HepG2 (cell line): ENCODE results near the gene CYP2W1. TPM values are rescaled to one million over a fixed set of nuclear protein-coding genes. Genes with fewer than 3 reads are reported as not detected.
A peak's percentile ranks its signal among the peaks of the same experiment; 100 is the strongest.

ENCODE experiments used
- ATF1 ChIP-seq: IDR thresholded peaks from 2 replicates; pipeline ENCODE4 v1.6.1; 2016; ENCODE audit warnings: mild to moderate bottlenecking, control low read depth
- BRD4 ChIP-seq: sonication (generic); formaldehyde crosslinking; IDR thresholded peaks from 2 replicates; pipeline ENCODE4 v1.4.0; 2020; ENCODE audit warnings: missing genetic modification reagents
- CREB1 ChIP-seq, 2 experiments: fragments of 450-650 bp in 1 of 2; IDR thresholded peaks; 2 replicates each; pipeline ENCODE4 v1.6.1; 2016 to 2017; ENCODE audit warnings: control low read depth in 1 of 2, mild to moderate bottlenecking in 1 of 2, missing compliant biosample characterization in 1 of 2, missing genetic modification characterization in 1 of 2
- FOSL2 ChIP-seq: sonication (generic); formaldehyde crosslinking; IDR thresholded peaks from 2 replicates; pipeline ENCODE4 v1.4.0; 2020; ENCODE audit warnings: missing genetic modification reagents
- FOXA1 ChIP-seq, 2 experiments: fragments of 450-650 bp in 1 of 2; sonication (generic) in 1 of 2; formaldehyde crosslinking in 1 of 2; IDR thresholded peaks; 2 replicates each; pipeline versions ENCODE4 v1.4.0 to v1.6.1; 2016 to 2020; ENCODE audit warnings: missing genetic modification reagents in 1 of 2
- GPN1 ChIP-seq: sonication (generic); formaldehyde crosslinking; IDR thresholded peaks from 2 replicates; pipeline ENCODE4 v1.5.1; 2020; ENCODE audit warnings: missing genetic modification reagents, borderline replicate concordance
- HNRNPK ChIP-seq: fragments of 200-400 bp; formaldehyde crosslinking; IDR thresholded peaks from 2 replicates; pipeline ENCODE4 v1.6.1; 2018; ENCODE audit warnings: low read length, low read depth, moderate library complexity, mild to moderate bottlenecking; ENCODE audit not compliant: poor library complexity, severe bottlenecking
- MAZ ChIP-seq, 2 experiments: sonication (generic) in 1 of 2; formaldehyde crosslinking in 1 of 2; IDR thresholded peaks; 2 replicates each; pipeline versions ENCODE4 v1.5.0 to v1.6.1; 2012 to 2020; ENCODE audit warnings: low read depth in 2 of 2, mild to moderate bottlenecking in 2 of 2, borderline replicate concordance in 1 of 2, improper control_type of control experiment in 1 of 2, low read length in 1 of 2, missing genetic modification reagents in 1 of 2, moderate library complexity in 1 of 2
- MBD4 ChIP-seq: IDR thresholded peaks from 2 replicates; pipeline ENCODE4 v1.6.1; 2012; ENCODE audit warnings: low read length, inconsistent platforms, borderline replicate concordance
- PHF21A ChIP-seq: sonication (generic); formaldehyde crosslinking; IDR thresholded peaks from 2 replicates; pipeline ENCODE4 v1.5.0; 2020; ENCODE audit warnings: mild to moderate bottlenecking, missing genetic modification reagents
- PHF8 ChIP-seq: sonication (generic); formaldehyde crosslinking; IDR thresholded peaks from 2 replicates; pipeline ENCODE4 v1.5.0; 2020; ENCODE audit warnings: missing genetic modification reagents
- TARDBP ChIP-seq: sonication (generic); formaldehyde crosslinking; IDR thresholded peaks from 2 replicates; pipeline ENCODE4 v1.8.0; 2022; ENCODE audit warnings: mild to moderate bottlenecking, missing genetic modification reagents
- ZBTB8A ChIP-seq: sonication (generic); formaldehyde crosslinking; IDR thresholded peaks from 2 replicates; pipeline ENCODE4 v1.4.0; 2020; ENCODE audit warnings: mild to moderate bottlenecking, low read depth, missing genetic modification reagents, borderline replicate concordance
- ZFY ChIP-seq: sonication (generic); formaldehyde crosslinking; IDR thresholded peaks from 2 replicates; pipeline ENCODE4 v1.4.0; 2020; ENCODE audit warnings: missing genetic modification reagents
- ZKSCAN5 ChIP-seq: sonication (generic); formaldehyde crosslinking; IDR thresholded peaks from 2 replicates; pipeline ENCODE4 v1.5.1; 2020; ENCODE audit warnings: mild to moderate bottlenecking, missing genetic modification reagents
- ZNF547 ChIP-seq: sonication (generic); formaldehyde crosslinking; IDR thresholded peaks from 2 replicates; pipeline ENCODE4 v1.5.1; 2020; ENCODE audit warnings: mild to moderate bottlenecking, missing genetic modification reagents
- polyA plus RNA-seq, 8 experiments: library from polyadenylated mRNA; depleted of rRNA in 3 of 8; stranded (reverse) in 7 of 8; unstranded in 1 of 8; fragments of >200 nt; fragmentation: Illumina TruSeq in 4 of 8; extraction: Trizol in 4 of 8; gene quantifications; 2 replicates each; pipeline versions ENCODE4 v1.2.1 to v1.2.3, GENCODE V29; 2011 to 2016; ENCODE audit warnings: low read depth in 4 of 8, missing spikeins in 1 of 8, mixed read lengths in 1 of 8; ENCODE audit not compliant: insufficient read depth in 1 of 8
- total RNA-seq, 5 experiments: library from RNA; depleted of rRNA; stranded (reverse); fragments of >200 nt; fragmentation: Illumina TruSeq; extraction: Trizol; gene quantifications; 2 replicates each; pipeline ENCODE4 v1.2.3, GENCODE V29; 2016; ENCODE audit warnings: low read depth in 1 of 5
- TF ChIP-seq, protein P1 (sequence below): sonication (generic); formaldehyde crosslinking; IDR thresholded peaks from 2 replicates; pipeline ENCODE4 v1.4.0; 2020; ENCODE audit warnings: missing genetic modification reagents
- TF ChIP-seq, protein P2 (sequence below): sonication (generic); formaldehyde crosslinking; IDR thresholded peaks from 2 replicates; pipeline ENCODE4 v1.5.1; 2020; ENCODE audit warnings: mild to moderate bottlenecking, missing genetic modification reagents, moderate library complexity
- TF ChIP-seq, protein P3 (sequence below): sonication (generic); formaldehyde crosslinking; IDR thresholded peaks from 2 replicates; pipeline ENCODE4 v1.5.0; 2020; ENCODE audit warnings: mild to moderate bottlenecking, low read depth, missing genetic modification reagents, borderline replicate concordance
- TF ChIP-seq, protein P4 (sequence below): sonication (generic); formaldehyde crosslinking; IDR thresholded peaks from 2 replicates; pipeline ENCODE4 v1.5.0; 2020; ENCODE audit warnings: mild to moderate bottlenecking, missing genetic modification reagents

CYP2W1 gene
- total and polyA plus RNA-seq, 2 of the 13 experiments (the other 11 are each of a cell fraction or from before 2014, with no cell fraction given): 19.5 to 31.7 TPM

DNA sequence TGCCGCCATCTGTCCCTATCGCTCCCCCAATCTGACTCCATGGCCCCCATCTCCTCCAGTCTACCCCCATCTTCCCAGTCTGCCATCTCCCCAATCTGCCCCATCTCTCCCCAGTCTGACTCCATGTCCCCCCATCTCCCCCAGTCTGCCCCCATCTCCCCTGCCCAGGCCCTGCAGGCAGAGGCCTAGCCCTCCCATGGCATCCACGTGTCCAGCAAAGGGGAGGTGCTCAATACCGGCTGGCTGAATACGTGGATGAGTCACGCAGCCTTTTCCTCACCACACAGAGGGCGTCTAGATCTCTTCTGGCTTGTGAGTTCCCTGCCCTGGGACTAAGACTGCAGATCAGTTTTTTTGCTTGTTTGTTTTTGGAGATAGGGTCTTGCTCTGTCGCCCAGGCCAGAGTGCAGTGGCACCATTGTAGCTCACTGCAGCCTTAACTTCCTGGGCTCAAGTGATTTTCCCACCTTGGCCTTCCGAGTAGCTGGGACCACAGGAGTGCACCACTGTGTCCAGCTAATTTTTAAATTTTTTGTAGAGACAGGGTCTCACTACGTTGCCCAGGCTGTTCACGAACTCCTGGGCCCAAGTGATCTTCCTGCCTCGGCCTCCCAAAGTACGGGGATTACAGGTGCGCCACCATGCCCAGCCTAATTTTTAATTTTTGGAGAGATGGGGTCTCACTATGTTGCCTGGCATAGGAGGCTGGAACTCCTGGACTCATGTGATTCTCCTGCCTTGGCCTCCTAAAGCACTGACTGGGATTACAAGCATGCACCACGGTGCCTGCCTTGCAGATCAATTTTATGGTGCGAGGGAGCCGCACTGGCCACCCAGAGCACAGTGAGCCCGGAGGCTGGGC is 46.0 kb downstream of the CYP2W1 start (continued):
- TF ChIP-seq GPN1 (CRISPR knock-in tag): no peak
- TF ChIP-seq, protein P1, sequence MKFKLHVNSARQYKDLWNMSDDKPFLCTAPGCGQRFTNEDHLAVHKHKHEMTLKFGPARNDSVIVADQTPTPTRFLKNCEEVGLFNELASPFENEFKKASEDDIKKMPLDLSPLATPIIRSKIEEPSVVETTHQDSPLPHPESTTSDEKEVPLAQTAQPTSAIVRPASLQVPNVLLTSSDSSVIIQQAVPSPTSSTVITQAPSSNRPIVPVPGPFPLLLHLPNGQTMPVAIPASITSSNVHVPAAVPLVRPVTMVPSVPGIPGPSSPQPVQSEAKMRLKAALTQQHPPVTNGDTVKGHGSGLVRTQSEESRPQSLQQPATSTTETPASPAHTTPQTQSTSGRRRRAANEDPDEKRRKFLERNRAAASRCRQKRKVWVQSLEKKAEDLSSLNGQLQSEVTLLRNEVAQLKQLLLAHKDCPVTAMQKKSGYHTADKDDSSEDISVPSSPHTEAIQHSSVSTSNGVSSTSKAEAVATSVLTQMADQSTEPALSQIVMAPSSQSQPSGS (CRISPR knock-in tag): 0 out of 2 replicates have a peak, but pooled peaks have one; percentile 25
- no peak for TF ChIP-seq PHF21A
- no peak for TF ChIP-seq MAZ (IDR thresholded peaks at IDR 0.05; ENCODE audit: borderline replicate concordance, low read depth, low read length)
- TF ChIP-seq MAZ (CRISPR knock-in tag; IDR thresholded peaks at IDR 0.05; ENCODE audit: low read depth): no peak
- TF ChIP-seq ZKSCAN5: no peak
- TF ChIP-seq FOSL2: peak; percentile 96
- no peak for TF ChIP-seq HNRNPK
- TF ChIP-seq TARDBP: no peak
- TF ChIP-seq ZNF547 (CRISPR knock-in tag): no peak
- peak; percentile 51 for TF ChIP-seq ZFY (CRISPR knock-in tag)
- TF ChIP-seq FOXA1 (IDR thresholded peaks at IDR 0.05): no peak
- TF ChIP-seq FOXA1 (CRISPR knock-in tag; IDR thresholded peaks at IDR 0.05): peak; percentile 41; the same call in 1 of the 2 replicates
- TF ChIP-seq, protein P2, sequence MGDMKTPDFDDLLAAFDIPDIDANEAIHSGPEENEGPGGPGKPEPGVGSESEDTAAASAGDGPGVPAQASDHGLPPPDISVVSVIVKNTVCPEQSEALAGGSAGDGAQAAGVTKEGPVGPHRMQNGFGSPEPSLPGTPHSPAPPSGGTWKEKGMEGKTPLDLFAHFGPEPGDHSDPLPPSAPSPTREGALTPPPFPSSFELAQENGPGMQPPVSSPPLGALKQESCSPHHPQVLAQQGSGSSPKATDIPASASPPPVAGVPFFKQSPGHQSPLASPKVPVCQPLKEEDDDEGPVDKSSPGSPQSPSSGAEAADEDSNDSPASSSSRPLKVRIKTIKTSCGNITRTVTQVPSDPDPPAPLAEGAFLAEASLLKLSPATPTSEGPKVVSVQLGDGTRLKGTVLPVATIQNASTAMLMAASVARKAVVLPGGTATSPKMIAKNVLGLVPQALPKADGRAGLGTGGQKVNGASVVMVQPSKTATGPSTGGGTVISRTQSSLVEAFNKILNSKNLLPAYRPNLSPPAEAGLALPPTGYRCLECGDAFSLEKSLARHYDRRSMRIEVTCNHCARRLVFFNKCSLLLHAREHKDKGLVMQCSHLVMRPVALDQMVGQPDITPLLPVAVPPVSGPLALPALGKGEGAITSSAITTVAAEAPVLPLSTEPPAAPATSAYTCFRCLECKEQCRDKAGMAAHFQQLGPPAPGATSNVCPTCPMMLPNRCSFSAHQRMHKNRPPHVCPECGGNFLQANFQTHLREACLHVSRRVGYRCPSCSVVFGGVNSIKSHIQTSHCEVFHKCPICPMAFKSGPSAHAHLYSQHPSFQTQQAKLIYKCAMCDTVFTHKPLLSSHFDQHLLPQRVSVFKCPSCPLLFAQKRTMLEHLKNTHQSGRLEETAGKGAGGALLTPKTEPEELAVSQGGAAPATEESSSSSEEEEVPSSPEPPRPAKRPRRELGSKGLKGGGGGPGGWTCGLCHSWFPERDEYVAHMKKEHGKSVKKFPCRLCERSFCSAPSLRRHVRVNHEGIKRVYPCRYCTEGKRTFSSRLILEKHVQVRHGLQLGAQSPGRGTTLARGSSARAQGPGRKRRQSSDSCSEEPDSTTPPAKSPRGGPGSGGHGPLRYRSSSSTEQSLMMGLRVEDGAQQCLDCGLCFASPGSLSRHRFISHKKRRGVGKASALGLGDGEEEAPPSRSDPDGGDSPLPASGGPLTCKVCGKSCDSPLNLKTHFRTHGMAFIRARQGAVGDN (CRISPR knock-in tag): peak; percentile 73
- no peak for TF ChIP-seq ZBTB8A
- TF ChIP-seq, protein P3, sequence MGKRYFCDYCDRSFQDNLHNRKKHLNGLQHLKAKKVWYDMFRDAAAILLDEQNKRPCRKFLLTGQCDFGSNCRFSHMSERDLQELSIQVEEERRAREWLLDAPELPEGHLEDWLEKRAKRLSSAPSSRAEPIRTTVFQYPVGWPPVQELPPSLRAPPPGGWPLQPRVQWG (CRISPR knock-in tag): no peak
- peak; percentile 53 for TF ChIP-seq PHF8 (CRISPR knock-in tag)
- no peak; the same call in 1 of the 2 replicates for TF ChIP-seq CREB1 (IDR thresholded peaks at IDR 0.05)
- no peak for TF ChIP-seq CREB1 (CRISPR knock-in tag; IDR thresholded peaks at IDR 0.05)
- TF ChIP-seq ATF1: no peak
- TF ChIP-seq BRD4 (CRISPR knock-in tag): 0 out of 2 replicates have a peak, but pooled peaks have one; percentile 8
- TF ChIP-seq MBD4: no peak
- TF ChIP-seq, protein P4, sequence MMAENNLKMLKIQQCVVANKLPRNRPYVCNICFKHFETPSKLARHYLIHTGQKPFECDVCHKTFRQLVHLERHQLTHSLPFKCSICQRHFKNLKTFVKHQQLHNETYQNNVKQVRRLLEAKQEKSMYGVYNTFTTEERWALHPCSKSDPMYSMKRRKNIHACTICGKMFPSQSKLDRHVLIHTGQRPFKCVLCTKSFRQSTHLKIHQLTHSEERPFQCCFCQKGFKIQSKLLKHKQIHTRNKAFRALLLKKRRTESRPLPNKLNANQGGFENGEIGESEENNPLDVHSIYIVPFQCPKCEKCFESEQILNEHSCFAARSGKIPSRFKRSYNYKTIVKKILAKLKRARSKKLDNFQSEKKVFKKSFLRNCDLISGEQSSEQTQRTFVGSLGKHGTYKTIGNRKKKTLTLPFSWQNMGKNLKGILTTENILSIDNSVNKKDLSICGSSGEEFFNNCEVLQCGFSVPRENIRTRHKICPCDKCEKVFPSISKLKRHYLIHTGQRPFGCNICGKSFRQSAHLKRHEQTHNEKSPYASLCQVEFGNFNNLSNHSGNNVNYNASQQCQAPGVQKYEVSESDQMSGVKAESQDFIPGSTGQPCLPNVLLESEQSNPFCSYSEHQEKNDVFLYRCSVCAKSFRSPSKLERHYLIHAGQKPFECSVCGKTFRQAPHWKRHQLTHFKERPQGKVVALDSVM (CRISPR knock-in tag): peak; percentile 57; the same call in 1 of the 2 replicates
